ENCODE data around the gene RAB7B. TPM values are rescaled to one million over a fixed set of nuclear protein-coding genes. Genes with fewer than 3 reads are reported as not detected.
"Not testable (repeated sequence)": the region's sequence is repeated elsewhere in the genome, so short reads cannot be mapped to it uniquely, and the experiment has no call there.

The RAB7B gene
- total RNA-seq, 1 donor from 2014 or later = 5.8 TPM

DNA sequence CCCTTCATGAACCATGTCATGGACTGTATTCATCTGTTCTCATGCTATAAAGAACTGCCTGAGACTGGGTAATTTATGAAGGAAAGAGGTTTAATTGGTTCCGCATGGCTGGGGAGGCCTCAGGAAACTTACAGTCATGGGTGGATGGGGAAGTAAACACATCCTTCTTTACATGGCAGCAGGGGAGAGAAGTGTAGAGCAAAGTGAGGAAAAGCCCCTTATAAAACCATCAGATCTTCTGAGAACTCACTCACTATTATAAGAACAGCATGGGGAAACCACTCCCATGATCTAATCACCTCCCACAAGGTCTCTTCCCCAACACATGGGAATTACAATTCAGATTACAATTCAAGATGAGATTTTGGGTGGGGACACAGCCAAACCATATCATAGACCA, 6.6 kb downstream of the RAB7B start:
- DNase-seq (ENCODE audit: low spot score) = not testable (repeated sequence)

DNA sequence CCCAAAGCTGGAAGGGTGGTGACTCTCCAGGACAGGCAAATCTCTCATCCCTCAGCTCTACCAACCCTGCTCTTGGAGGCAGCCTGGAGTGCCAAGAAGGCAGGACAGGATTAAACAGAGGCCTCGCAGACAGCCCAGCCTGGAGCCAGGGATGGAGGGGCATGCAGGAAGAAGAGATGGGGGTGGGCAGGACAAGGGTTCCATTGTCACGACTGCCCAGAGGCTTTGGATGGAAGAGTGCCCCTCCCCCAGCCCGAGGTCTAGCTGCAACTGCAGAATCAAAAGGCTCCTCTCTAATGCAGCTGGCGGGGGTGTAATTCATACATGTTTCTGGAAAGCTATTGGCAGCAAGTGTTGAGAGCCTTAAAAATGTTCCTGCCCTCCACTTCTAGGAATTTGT, 8.8 kb downstream of the RAB7B start:
- no peak for DNase-seq (ENCODE audit: low spot score)

GRCh38 chr1:205993068-205993467, 10.1 kb downstream of the RAB7B start:
- DNase-seq (ENCODE audit: low spot score) = no peak

- no peak for DNase-seq (ENCODE audit: low spot score)
These were observed 10.8 kb downstream of the RAB7B start for GRCh38 chr1:205992218-205992882.

- DNase-seq (ENCODE audit: low spot score) = no peak
These were observed 12.0 kb downstream of the RAB7B start for GRCh38 chr1:205991237-205991636.

GRCh38 chr1:205990226-205990625, 13.0 kb downstream of the RAB7B start:
- no peak for DNase-seq (ENCODE audit: low spot score)

DNA sequence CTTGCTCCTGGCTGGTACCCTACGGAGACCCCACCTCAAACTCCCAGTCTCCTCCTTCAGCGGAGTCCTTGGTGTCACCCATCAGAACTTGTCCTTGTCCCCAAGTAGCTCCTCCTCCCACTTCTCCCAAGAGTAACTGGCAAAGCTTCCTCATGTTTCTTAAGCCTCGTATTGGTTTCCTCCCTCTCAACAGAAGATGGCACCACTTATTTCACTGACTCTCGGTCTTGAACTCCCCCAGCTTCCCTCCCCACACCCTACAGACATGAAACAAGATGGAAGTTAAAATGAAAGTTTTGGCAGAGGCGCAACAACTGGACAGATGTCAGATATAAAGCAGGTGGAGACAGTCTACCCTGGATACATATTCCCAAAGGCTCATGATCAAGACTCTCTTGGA, 13.4 kb downstream of the RAB7B start:
- DNase-seq (ENCODE audit: low spot score) = no peak

DNA sequence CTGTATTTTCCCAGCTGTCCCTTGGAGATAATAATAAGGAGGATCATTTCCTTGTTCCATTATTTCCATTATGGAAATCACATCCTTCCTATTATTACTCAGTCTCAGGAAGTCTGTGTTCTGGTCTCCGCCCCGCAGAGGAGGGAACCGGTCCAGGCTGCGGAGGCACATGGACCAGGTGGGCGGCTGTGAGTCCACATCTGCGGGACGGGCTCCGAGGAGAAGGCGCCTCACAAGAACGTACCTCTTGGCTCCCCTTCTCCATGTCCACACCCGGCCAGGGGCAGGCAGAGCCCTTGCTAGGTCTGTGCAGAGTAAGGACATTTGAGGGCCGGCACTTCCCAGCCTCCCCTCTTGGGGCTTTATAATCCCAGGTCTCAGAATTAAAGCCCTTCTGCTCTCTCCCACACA, 14.6 kb downstream of the RAB7B start:
- DNase-seq (ENCODE audit: low spot score) = no peak

- peak; percentile 29 for DNase-seq (ENCODE audit: low spot score)
These were observed 16.3 kb downstream of the RAB7B start for GRCh38 chr1:205986861-205987260.

DNA sequence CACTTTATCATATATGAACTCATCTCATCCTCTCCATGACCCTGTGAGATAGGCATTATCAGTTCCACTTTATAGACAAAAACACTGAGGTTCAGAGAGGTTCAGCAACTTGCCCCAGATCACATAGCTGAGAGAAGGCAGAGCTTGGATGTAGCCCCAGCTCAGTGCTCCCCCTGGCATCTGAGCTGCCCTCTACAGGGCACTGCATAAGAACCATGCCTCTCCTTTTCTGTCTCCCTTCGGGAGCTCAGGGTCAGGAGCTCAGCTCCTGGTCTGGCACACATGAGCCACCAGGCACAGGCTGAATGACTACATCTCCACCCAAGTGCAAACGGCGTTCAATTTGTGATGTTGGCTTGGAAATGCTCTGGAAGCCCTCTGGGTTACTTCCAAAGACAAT, 16.9 kb downstream of the RAB7B start:
- no peak for DNase-seq (ENCODE audit: low spot score)

DNA sequence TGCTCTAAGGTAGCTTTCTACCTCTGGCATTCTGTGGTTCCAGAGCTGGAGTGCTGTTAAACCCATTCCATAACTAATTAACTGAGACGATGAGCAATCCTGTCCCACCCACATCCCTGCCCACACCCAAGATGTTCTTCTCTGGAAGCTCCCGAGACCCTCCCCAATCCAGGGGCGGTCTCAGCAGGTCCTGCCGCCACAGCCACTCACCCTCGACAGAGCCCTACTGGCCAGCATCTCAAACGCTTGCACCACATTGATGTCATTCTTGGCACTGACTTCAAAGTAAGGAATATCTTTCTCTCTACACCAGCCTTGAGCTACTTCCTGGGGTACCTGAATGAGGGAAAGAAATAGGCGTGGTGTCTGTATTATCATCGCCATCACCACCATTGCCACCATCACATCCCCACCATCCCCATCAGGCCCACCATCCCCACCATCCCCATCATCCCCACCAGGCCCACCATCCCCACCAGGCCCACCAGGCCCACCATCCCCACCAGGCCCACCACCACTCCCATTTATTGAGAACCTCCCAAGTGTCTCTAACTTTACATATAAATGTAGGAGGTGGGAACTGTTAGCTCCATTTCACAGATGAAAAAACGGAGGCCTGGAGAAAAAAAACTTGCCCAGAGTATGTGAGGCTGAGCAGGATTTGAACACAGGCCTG, 17.7 kb downstream of the RAB7B start:
- no peak for DNase-seq (ENCODE audit: low spot score)

DNA sequence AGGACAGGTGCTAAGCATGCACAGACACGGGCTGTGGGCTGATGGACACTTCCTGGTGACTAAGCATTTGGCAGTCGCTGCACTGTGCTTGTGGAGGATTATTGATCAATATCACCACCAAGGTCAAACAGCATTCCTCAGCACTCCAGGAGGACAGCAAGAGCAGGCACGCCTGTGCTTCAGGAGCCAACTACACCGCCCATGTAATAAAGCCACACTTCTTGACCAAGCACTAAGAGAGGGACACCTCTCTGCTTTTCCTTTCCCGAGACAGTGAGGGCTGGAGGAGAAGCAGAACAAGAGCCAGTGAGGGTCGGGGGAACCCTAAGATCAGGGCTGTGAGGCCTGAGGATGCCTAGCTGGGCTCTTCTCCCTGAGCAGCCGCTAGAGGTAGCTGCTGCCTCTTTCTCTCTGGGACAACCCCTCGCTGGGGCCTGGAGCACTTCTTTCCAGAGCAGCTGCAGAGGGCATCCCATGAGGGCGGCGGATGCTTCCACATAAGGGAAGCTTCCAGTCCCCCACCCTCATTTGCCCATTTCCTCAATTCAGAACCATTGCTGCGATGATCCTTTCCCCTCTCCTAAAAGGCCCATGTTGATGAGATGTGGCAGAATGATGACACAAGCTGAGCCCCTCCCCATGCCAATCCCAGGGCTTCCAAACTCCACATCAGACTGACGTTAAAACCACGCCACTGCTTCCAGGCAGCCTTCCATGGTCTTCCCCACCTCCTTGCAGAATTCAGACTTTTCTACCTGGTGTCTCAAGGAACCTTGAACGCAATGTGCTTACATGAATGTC, 19.1 kb downstream of the RAB7B start:
- DNase-seq (ENCODE audit: low spot score) = peak; percentile 79

- DNase-seq (ENCODE audit: low spot score) = no peak
These were observed 21.9 kb downstream of the RAB7B start for GRCh38 chr1:205981257-205981656.

GRCh38 chr1:205980237-205980870, 22.8 kb downstream of the RAB7B start:
- no peak for DNase-seq (ENCODE audit: low spot score)

DNA sequence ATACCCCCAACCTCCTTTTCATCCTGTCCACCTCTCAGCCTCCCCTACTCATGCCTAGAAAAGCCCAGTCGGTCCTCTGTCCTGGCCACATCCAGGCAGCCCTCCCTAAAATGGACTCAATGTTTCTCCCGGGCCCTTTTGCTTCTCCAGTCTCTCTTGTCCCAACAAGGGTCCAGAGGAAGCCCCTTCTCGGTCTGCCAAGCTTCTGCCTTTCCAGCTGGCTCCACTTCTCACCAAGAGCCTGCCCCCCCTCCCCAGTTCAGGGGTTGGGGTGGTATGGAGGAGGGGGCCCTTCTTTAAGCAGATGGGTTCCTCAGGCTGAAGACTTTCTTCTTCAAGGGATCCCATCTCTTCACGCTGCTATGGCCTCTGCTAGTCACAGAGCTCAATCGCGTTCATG, 23.9 kb downstream of the RAB7B start:
- no peak for DNase-seq (ENCODE audit: low spot score)

GRCh38 chr1:205978676-205979075, 24.5 kb downstream of the RAB7B start:
- DNase-seq (ENCODE audit: low spot score) = no peak

DNA sequence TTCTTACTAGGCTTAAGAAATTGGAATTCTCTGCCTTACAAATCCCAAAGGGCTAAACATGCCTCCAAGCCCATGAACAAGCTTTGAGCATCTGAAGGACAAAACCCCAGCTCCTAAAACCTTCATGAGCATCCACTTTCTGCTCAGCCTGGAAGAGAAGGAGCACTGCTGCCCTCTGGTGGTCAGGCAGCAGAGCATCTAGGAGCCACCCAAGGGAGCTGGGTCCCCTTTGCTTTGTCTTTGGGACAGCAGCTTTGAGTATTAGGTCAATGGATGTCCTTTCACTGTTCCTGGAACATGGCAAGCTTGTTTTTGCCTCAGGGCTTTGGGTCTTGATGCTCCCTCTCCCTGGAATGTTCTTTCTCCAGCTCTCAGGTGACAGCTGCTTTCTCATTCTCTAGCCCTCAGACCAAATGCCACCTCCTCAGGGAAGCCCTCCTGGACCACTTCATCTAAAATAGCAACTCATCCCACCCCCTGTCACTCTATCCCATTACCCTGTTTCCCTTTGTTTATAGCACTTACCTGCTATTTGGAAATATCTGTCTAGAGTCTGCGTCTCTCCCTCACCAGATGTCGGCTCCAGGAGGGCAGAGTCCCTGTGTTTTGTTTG, 25.7 kb downstream of the RAB7B start:
- DNase-seq (ENCODE audit: low spot score) = peak; percentile 83

GRCh38 chr1:205976708-205977401, 26.3 kb downstream of the RAB7B start:
- DNase-seq (ENCODE audit: low spot score) = peak; percentile 73

DNA sequence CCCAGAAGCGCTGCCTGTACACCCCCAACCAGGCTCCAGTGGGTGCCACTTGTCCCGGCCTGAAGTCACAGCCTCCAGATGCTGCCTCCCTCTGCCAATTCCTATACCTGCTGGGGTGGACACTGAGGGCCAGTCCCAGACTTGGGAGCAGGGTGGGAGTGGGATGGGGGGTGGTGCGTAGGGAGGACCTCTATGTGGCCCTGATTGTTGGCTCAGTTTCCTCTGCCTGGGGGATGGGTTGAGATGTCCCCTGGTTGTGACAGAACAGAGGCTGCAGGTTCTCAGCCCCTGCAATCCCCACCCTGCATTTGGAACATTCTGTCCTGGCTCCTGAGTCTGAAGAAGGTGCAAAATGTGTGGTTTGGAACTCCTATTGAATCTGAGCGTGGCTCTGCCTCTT, 27.2 kb downstream of the RAB7B start:
- no peak for DNase-seq (ENCODE audit: low spot score)

DNA sequence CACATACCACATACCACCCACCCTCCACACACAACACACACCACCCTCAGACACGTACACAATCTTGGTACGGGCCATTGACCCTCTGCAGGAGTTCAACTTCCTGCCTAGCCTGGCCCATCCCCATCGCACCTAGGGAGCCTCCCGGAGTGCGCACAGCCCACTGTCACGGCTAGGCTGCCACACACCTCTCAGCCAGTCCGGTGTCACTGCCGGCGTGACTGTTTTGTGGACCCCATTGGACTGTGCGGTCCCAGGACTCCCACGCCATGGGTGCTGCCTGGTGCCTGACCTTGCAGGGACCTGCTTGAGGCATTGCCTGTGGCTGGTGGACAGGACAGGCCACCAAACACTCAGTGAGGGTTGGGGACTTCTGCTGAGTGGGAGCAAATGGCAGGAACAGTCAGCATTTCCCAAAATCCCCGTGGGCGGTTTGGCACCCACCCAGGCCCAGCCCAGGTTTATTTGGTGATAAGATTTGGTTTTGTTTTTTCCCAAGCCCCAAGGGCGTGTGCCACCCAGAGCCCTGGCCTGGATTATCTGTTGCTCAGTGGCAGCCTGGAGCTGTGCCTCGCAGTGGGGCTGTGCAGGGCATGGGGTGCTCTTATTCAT, 27.7 kb downstream of the RAB7B start:
- no peak for DNase-seq (ENCODE audit: low spot score)

GRCh38 chr1:205974712-205975111, 28.5 kb downstream of the RAB7B start:
- no peak for DNase-seq (ENCODE audit: low spot score)

Data from umbilical cord (tissue), 2 donors.